Measurements from ENCODE around the gene BMP7. TPM values are rescaled to one million over a fixed set of nuclear protein-coding genes. Genes with fewer than 3 reads are reported as not detected.

The BMP7 gene
- total RNA-seq, 1 donor from 2014 or later, result 17.2 TPM

- H3K36me3 ChIP-seq, result no peaks in the 10 kb centered on the region
- no peak overlapping the region for H3K27ac ChIP-seq
- TF ChIP-seq POLR2AphosphoS5 (IDR thresholded peaks at IDR 0.05; ENCODE audit: insufficient read depth in 1 of 2, low read depth in 1 of 2), result no peak
- no peak for TF ChIP-seq POLR2A (IDR thresholded peaks at IDR 0.05)
- TF ChIP-seq CTCF (IDR thresholded peaks at IDR 0.05), result no peak
- no peaks in the 10 kb centered on the region for H3K27me3 ChIP-seq
- no peak for DNase-seq (ENCODE audit: extremely low spot score in 2 of 2)
- intact Hi-C loops (cut with DNase I), result no loop called here
- no peaks in the 10 kb centered on the region for H3K4me1 ChIP-seq
- no peak overlapping the region for H3K4me3 ChIP-seq
- no peaks in the 10 kb centered on the region for H3K9me3 ChIP-seq
These were observed 113.1 kb downstream of the BMP7 start for GRCh38 chr20:57153238-57153905.

GRCh38 chr20:57152557-57152956 lies 113.9 kb downstream of the BMP7 start:
- TF ChIP-seq POLR2A (IDR thresholded peaks at IDR 0.05) (no peak), POLR2AphosphoS5 (IDR thresholded peaks at IDR 0.05; ENCODE audit: insufficient read depth in 1 of 2, low read depth in 1 of 2) (no peak), CTCF (IDR thresholded peaks at IDR 0.05) (no peak)
- Histone ChIP-seq H3K9me3 (no peaks in the 10 kb centered on the region), H3K36me3 (no peaks in the 10 kb centered on the region), H3K27me3 (no peaks in the 10 kb centered on the region), H3K4me3 (no peak overlapping the region), H3K27ac (no peak overlapping the region), H3K4me1 (no peaks in the 10 kb centered on the region)
- DNase-seq (ENCODE audit: extremely low spot score in 2 of 2), result no peak
- intact Hi-C loops (cut with DNase I), result no loop called here

- H3K27me3 ChIP-seq, result no peaks in the 10 kb centered on the region
- TF ChIP-seq POLR2AphosphoS5 (IDR thresholded peaks at IDR 0.05; ENCODE audit: insufficient read depth in 1 of 2, low read depth in 1 of 2) (no peak), POLR2A (IDR thresholded peaks at IDR 0.05) (no peak)
- no peaks in the 10 kb centered on the region for H3K9me3 ChIP-seq
- no peak for DNase-seq (ENCODE audit: extremely low spot score in 2 of 2)
- no peak overlapping the region for H3K27ac ChIP-seq
- intact Hi-C loops (cut with DNase I), result no loop called here
- H3K4me3 ChIP-seq, result no peak overlapping the region
- H3K36me3 ChIP-seq, result no peaks in the 10 kb centered on the region
- no peaks in the 10 kb centered on the region for H3K4me1 ChIP-seq
These were observed 115.9 kb downstream of the BMP7 start for GRCh38 chr20:57150559-57150958.

- H3K36me3 ChIP-seq, result no peaks in the 10 kb centered on the region
- intact Hi-C loops (cut with DNase I), result no loop called here
- no peak overlapping the region for H3K4me3 ChIP-seq
- no peaks in the 10 kb centered on the region for H3K9me3 ChIP-seq
- no peaks in the 10 kb centered on the region for H3K4me1 ChIP-seq
- TF ChIP-seq POLR2A (IDR thresholded peaks at IDR 0.05), result no peak
- TF ChIP-seq CTCF (IDR thresholded peaks at IDR 0.05), result no peak
- no peak for TF ChIP-seq POLR2AphosphoS5 (IDR thresholded peaks at IDR 0.05; ENCODE audit: insufficient read depth in 1 of 2, low read depth in 1 of 2)
- no peaks in the 10 kb centered on the region for H3K27me3 ChIP-seq
- no peak overlapping the region for H3K27ac ChIP-seq
- no peak for DNase-seq (ENCODE audit: extremely low spot score in 2 of 2)
These were observed 118.2 kb downstream of the BMP7 start for GRCh38 chr20:57148263-57148662.

DNA sequence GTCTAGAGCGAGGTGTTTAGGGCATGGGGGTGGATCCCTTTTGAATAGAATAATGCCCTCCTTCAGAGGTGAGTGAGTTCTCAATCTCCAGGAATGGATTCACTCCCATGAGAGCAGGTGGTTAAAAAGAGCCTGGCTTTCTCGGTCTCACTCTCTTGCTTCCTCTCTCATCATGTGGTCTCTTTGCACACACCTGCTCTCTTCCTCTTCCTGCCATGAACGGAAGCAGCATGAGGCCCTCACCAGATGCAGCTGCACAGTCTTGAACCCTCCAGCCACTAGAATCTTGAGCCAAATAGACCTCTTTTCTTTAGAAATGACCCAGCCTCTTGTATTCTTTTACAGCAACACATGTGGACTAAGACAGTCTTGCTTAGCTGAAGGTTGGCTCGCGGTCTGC lies 119.3 kb downstream of the BMP7 start:
- intact Hi-C loops (cut with DNase I), result no loop called here
- no peaks in the 10 kb centered on the region for H3K27me3 ChIP-seq
- no peak for DNase-seq (ENCODE audit: extremely low spot score in 2 of 2)
- no peaks in the 10 kb centered on the region for H3K36me3 ChIP-seq
- H3K4me3 ChIP-seq, result no peak overlapping the region
- no peaks in the 10 kb centered on the region for H3K4me1 ChIP-seq
- no peak for TF ChIP-seq POLR2A (IDR thresholded peaks at IDR 0.05)
- TF ChIP-seq POLR2AphosphoS5 (IDR thresholded peaks at IDR 0.05; ENCODE audit: insufficient read depth in 1 of 2, low read depth in 1 of 2), result no peak
- TF ChIP-seq CTCF (IDR thresholded peaks at IDR 0.05), result no peak
- H3K27ac ChIP-seq, result no peak overlapping the region
- H3K9me3 ChIP-seq, result no peaks in the 10 kb centered on the region
